RPMI8226 (cell line): Measurements from ENCODE around the gene GAL3ST2.
"Not testable (repeated sequence)": the region's sequence is repeated elsewhere in the genome, so short reads cannot be mapped to it uniquely, and the experiment has no call there.

Source experiments
- DNase-seq: peaks from one replicate; pipeline ENCODE4 v3.0.0-alpha.2; 2015

Gene GAL3ST2

GRCh38 chr2:241810307-241811200 lies 33.9 kb downstream of the GAL3ST2 start:
- no peak for DNase-seq

- no peak for DNase-seq
Observed at GRCh38 chr2:241811201-241811951, 34.8 kb downstream of the GAL3ST2 start.

DNA sequence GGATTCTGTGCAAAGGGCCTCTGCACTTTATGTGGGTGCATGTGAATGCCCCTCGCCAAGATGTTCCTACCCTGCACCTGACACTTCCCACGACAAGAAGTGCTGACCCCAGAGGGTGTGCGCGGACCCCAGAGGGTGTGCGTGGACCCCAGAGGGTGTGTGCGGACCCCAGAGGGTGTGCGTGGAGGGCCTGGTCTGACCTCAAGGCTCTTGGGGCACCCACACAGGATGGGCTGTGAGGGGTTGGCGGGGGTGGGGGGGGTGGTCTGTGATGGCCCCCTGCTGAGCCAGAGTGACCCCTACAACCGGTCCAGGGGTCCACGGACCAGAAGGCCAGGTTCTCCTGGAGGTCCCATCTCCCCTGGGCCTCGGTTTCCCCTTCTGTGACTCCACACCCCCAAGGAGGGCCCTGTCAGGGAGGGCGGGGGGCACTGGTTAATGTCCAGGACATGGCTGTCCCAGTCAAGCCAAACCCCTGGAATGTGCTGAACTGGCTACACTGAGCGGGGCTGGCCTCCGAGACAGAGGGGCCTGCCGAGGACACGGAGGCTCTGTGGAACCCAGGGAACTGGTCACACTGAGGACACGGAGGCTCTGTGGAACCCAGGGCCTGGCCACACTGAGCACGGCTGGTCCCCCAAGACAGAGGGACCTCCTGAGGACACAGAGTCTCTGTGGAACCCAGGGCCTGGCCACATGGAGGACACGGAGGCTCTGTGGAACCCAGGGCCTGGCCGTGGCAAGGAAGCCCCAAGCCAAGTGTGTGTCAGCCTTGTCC lies 35.5 kb downstream of the GAL3ST2 start:
- no peak for DNase-seq

DNA sequence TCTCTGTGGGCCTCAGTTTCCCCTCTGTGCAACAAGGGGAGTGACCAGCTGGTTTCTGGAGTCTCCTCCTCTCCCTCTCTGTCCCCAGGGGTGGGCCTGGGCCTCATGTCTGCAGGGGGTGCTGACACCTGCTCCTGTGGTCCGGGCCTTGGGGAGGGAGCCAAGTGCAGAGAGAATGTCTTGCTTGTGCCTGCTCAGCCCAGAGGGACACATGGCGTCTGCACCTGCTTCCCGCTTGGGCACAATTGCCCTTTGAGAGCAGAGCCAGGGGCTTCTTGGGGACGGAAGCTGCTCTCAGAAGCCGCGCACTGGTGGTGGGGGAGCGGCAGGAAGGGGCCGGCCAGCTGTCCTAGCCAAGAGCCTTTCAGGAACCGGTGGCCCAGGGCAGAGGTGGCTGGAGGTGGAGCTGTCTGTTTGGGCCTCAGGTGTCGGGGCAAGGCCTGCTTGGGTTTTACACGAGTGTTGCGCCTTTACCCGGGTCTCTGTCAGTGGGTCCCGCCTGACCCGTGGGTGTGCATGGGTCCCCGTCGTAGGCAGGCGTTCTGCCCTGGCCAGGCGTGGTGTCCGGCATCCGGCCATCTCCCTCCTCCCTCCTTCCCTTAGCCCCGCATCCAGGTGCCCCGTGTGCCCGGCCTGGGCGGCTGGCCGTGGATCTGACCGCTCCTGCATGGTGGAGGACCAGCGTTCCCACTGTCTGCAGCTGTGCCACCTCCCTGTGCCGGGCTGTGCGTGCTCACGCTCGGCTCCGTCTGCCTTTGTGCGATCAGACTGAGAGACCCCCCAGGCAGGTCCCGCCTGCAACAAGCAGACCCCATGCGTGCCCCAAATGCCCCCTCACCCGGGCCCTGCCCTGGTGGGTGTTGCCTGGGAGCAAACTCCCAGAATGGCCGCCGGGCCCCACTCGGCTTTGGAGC lies 36.4 kb downstream of the GAL3ST2 start:
- DNase-seq, result peak; percentile 35

GRCh38 chr2:241813644-241814392 lies 37.2 kb downstream of the GAL3ST2 start:
- no peak for DNase-seq

GRCh38 chr2:241814393-241814642 lies 37.7 kb downstream of the GAL3ST2 start:
- no peak for DNase-seq

GRCh38 chr2:241814643-241815476 lies 38.2 kb downstream of the GAL3ST2 start:
- DNase-seq, result no peak

DNA sequence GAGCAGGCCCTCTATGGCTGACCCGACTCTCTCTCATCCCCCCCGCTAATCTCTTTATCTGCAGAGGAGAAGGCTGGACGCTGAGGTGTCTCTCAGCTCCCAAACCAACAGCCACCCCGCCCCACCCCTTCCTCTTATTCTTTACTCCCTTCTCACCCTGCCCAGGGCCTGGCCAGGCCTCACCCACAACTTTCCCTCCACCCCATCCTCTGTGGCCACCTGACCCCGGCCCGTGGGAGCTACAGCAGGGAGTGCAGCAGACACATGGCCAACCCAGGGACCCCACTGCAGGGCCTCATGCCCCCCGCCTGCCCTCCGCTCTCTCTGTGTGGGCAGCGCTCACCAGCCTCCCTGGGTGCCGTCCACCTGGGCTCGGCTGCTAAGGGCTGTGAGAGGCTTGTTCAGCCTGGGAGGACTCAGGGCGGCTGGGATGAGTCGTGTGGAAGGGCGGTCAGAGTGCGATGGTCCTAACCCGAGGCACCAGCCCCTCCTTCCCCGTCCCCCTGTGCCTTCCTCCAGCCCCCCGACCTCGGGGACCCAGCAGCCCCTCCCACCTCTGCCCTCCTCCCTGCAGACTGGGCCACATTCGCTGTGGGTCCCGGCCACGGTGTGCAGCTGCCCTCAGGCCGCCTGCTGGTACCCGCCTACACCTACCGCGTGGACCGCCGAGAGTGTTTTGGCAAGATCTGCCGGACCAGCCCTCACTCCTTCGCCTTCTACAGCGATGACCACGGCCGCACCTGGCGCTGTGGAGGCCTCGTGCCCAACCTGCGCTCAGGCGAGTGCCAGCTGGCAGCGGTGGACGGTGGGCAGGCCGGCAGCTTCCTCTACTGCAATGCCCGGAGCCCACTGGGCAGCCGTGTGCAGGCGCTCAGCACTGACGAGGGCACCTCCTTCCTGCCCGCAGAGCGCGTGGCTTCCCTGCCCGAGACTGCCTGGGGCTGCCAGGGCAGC lies 39.1 kb downstream of the GAL3ST2 start:
- DNase-seq, result no peak

DNA sequence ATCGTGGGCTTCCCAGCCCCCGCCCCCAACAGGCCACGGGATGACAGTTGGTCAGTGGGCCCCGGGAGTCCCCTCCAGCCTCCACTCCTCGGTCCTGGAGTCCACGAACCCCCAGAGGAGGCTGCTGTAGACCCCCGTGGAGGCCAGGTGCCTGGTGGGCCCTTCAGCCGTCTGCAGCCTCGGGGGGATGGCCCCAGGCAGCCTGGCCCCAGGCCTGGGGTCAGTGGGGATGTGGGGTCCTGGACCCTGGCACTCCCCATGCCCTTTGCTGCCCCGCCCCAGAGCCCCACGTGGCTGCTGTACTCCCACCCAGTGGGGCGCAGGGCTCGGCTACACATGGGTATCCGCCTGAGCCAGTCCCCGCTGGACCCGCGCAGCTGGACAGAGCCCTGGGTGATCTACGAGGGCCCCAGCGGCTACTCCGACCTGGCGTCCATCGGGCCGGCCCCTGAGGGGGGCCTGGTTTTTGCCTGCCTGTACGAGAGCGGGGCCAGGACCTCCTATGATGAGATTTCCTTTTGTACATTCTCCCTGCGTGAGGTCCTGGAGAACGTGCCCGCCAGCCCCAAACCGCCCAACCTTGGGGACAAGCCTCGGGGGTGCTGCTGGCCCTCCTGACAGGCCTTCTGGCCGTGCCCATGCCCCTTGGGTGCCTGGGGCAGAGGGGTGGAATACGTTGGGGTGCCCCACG lies 40.0 kb downstream of the GAL3ST2 start:
- DNase-seq, result no peak

- no peak for DNase-seq
Observed at GRCh38 chr2:241817126-241817820, 40.7 kb downstream of the GAL3ST2 start.

DNA sequence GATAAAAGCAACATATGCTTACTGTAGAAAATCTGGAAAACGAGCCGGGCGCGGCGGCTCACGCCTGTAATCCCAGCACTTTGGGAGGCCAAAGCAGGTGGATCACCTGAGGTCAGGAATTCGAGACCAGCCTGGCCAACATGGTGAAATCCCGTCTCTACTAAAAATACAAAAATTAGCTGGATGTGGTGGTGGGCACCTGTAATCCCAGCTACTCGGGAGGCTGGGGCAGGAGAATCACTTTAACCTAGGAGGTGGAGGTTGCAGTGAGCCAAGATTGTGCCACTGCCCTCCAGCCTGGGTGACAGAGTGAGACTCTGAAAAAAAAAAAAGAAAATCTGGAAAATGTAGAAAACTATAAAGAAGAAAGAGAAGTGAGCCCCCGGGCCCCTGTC lies 41.2 kb downstream of the GAL3ST2 start:
- DNase-seq, result not testable (repeated sequence)

DNA sequence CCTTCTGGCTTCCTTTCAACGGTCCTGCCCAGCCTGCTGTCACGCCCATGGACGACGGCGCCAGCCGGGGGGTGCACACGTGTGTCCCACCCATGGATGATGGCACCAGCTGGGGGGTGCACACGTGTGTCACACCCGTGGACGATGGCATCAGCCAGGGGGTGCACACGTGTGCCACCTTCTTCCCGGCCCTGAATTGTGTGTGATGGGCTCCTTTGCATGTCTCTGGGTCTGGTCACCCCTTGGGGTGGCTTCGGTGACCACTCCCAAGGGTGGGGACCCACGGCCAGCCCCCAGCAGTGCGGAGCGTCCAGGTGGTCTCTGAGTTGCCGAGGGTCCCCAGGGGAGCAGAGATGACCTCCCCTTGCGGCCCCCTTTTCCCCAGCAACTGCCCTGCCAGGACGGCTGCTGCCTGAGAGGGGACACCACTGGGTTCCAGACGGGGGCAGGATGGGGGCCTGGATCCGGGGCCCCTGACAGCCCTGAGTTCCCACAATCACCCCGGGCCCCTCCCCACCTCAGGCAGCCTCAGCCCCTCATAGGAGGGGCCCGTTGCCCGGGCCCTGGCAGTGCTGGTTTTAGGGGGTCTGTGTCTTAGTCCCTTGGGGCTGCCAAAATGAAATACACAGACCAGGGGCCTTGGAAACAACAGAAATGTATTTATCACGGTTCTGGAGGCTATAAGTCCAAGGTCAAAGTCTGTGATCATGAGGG lies 41.8 kb downstream of the GAL3ST2 start:
- no peak for DNase-seq

DNA sequence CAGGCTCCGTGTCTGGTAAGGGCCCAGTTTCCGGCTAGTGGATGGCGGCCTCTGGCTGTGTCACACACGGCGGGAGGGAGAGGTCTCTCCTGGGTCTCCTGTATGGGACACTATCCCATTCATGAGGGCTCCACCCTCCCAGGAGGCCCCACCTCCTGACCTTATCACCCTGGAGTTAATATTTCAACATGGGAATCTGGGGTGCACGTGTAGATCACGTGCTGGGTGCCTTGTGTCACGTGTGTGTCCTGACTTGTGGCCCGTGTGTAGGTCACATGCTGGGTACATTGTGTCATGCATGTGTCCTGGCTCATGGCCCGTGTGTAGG lies 42.3 kb downstream of the GAL3ST2 start:
- DNase-seq, result no peak

GRCh38 chr2:241819947-241820624 lies 43.5 kb downstream of the GAL3ST2 start:
- DNase-seq, result not testable (repeated sequence)

- DNase-seq, result no peak
Observed at GRCh38 chr2:241820625-241821384, 44.2 kb downstream of the GAL3ST2 start.
